Neural progenitor cell (in vitro differentiated cells): Measurements from ENCODE around the gene CTNNA3.

ENCODE experiments used
- EZH2 ChIP-seq: fragments of 200-600 bp; sonication (generic); IDR thresholded peaks from 2 replicates; pipeline ENCODE4 v1.6.1; 2017; ENCODE audit warnings: antibody characterized with exemption, mild to moderate bottlenecking, moderate library complexity
- TF ChIP-seq, protein P1 (sequence below): fragments of 200-600 bp; sonication (generic); IDR thresholded peaks from 2 replicates; pipeline ENCODE4 v1.5.1; 2017; ENCODE audit warnings: antibody characterized with exemption, mild to moderate bottlenecking

DNA sequence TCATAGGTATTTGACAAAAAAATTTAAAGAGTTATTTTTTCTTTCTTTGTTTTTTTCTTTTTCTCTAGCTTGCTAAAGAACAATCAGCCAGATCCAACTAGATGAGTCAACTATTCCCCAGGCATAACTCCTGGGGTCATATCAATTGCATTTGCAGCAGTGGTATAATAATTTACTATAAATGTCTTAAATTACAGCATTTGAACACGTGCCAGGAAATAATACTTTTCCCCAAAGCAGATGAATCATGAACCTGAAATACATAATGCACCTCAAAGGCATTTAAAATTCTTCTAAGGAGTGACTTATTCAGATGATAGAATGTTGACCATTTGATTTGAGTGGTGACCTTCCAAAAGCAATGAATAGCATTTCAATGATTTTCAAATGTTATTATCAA lies 580.0 kb downstream of the CTNNA3 start:
- TF ChIP-seq, protein P1, sequence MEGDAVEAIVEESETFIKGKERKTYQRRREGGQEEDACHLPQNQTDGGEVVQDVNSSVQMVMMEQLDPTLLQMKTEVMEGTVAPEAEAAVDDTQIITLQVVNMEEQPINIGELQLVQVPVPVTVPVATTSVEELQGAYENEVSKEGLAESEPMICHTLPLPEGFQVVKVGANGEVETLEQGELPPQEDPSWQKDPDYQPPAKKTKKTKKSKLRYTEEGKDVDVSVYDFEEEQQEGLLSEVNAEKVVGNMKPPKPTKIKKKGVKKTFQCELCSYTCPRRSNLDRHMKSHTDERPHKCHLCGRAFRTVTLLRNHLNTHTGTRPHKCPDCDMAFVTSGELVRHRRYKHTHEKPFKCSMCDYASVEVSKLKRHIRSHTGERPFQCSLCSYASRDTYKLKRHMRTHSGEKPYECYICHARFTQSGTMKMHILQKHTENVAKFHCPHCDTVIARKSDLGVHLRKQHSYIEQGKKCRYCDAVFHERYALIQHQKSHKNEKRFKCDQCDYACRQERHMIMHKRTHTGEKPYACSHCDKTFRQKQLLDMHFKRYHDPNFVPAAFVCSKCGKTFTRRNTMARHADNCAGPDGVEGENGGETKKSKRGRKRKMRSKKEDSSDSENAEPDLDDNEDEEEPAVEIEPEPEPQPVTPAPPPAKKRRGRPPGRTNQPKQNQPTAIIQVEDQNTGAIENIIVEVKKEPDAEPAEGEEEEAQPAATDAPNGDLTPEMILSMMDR: no peak
- no peak for TF ChIP-seq EZH2
